ENCODE measurements around the gene C1S.
"Not testable (repeated sequence)": the region's sequence is repeated elsewhere in the genome, so short reads cannot be mapped to it uniquely, and the experiment has no call there.

C1S gene

DNA sequence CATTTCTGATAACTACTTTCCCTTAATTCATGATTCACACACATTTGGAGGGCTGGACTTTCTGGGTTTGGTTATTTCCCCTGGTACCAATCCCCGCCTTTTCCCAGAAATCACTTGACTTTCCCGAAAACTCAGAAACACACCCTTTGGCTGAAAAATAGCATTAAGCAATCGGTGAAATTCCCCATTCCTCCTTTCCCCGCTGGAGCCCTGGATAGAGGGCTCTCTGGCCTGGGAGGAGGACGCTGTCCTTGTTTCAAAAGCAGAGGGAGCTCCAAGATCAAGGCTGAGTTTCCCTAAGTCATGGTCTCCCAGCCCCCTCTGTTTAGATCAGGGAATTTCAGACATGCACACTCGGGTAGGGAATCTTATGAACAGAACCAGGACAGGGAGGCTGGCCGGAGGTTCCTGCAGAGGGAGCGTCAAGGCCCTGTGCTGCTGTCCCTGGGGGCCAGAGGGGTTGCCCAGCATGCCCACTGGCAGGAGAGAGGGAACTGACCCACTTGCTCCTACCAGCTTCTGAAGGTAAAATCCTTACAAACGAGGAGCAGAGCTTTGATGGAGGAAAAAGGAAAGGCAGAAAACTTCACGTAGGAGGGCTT lies at the start of gene C1S:
Gene C1S (plus strand): TSS at position 366 of the 602 bp plus-strand sequence. CDS start 1,195 bp downstream, outside the sequence.
- peak; percentile 96 for DNase-seq (ENCODE audit: low spot score)

DNA sequence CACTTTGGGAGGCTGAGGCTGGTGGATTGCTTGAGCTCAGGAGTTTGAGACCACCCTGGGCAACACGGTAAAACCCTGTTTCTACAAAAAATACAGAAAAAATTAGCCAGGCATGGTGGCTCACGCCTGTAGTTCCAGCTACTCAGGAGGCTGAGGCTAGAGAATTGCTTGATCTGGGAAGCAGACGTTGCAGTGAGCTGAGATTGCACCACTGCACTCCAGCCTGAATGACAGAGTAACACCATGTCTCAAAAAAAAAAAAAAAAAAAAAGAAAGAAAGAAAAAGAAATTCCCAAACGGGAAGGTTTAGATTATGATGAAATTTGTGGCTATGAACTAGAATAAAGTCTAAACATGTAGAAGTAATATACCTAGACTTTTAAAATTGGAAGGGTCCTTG lies 49.1 kb upstream of the C1S start:
- not testable (repeated sequence) for DNase-seq (ENCODE audit: low spot score)

- no peak for DNase-seq (ENCODE audit: low spot score)
These were observed 48.4 kb upstream of the C1S start for GRCh38 chr12:7012024-7012607.

DNA sequence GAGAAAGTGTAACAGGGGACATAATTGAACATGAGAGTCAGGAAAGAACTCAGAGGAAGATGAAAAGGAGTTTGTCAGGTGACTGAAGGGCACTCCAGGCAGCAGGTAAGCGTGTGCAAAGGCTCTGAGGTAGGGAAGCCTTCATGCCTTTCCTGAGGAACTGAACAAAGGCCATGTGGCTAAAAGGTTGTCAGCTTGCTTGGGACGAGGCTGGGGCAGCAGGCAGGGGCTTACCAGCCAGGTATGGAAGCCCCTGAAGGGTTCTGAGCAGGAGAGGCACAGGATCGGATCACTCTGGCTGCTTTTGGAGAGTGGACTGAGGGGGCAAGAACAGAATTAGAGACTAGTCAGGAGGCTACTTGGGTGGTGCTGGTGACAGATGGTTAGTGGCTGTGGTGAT lies 47.4 kb upstream of the C1S start:
- no peak for DNase-seq (ENCODE audit: low spot score)

- no peak for DNase-seq (ENCODE audit: low spot score)
These were observed 44.8 kb upstream of the C1S start for GRCh38 chr12:7015555-7016370.

- DNase-seq (ENCODE audit: low spot score) = no peak
These were observed 43.5 kb upstream of the C1S start for GRCh38 chr12:7016958-7017571.

DNA sequence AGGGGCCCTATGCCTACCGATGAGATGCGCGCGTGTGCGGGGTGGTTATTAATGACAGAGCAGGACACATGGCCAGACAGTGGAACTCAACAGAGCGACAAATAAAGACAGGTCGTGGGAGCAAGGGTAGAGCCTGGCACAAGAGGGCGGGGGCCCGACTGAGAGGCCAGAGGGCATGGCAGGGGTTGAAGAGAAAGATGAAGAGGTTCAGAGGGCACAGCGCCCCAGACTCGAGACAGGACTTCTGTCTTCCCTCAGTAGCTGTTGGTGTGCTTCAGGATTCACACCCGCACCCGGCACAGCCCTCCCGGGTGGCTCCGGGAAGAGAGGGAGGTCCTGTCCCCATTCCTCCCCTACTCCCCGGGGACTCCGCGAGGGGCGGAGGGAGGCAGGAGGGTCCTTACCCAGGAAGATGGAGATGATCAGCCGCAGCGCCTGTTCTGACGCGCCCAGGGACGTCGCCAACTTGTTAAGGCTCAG lies 42.6 kb upstream of the C1S start:
- no peak for DNase-seq (ENCODE audit: low spot score)

DNA sequence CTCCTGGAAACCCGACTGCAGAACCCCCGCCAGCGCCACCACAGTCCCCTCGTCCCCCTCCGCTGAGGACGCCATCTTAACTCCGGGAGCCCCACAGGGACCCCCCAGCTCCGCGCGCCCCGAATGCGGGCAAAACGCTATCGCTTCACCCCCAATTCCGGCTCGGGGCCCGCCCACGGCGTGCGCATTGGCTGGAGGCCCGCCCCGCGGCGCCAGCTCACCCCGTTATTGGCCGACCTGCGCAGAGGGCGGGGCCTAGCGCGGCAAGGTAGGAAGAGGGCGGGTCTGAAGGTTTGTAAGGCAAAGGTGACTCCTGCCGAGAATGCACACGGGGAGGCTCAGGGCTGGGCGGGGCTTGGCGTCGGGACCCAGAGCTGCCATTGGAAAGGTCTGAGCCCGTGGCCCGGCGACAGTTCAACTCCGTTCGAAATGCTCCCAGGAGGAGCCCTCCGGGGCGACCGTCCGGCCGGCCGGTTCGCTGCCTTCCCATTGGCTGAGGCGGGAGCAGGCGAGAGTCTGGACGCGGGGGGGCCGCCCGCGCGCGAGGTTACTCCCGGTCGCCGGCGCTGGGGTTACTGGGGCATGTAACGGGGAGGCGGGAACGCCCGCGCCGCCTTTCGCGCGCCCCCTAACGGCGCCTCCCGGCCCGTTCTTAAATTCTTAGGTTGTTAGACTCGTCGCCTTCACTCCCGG lies 42.0 kb upstream of the C1S start, which contains the start of gene LPCAT3:
Gene LPCAT3 (minus strand): TSS at position 127 of the 693 bp plus-strand sequence. CDS start 52 bp downstream, at position 75.
- peak; percentile 99 for DNase-seq (ENCODE audit: low spot score)

DNA sequence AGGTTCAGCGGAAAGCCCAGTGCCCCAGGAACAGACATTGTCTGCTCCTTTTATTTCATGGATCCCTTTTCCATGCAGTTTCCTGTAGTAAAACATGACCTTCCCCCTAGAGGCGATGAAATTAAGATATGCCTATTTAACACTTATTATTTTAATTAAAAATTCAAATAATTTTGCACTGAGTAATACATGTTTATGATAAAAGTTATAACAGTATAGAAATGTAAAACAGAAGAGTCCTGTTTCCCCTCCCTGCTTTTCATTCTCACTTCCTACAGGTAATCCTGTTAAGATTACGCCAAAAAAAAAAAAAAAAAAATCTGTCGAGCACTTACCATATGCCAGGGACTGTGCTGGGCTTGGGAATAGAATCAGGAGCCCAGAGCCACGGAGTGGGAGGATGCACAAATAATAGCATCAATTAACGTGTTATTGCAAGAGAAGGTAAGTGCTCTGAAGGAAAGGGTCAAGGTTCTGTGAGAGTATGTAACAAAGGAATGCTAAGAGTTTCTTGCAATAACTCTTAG lies 41.4 kb upstream of the C1S start:
- DNase-seq (ENCODE audit: low spot score) = no peak

- DNase-seq (ENCODE audit: low spot score) = peak; percentile 31
These were observed 38.6 kb upstream of the C1S start for GRCh38 chr12:7021956-7022355.

DNA sequence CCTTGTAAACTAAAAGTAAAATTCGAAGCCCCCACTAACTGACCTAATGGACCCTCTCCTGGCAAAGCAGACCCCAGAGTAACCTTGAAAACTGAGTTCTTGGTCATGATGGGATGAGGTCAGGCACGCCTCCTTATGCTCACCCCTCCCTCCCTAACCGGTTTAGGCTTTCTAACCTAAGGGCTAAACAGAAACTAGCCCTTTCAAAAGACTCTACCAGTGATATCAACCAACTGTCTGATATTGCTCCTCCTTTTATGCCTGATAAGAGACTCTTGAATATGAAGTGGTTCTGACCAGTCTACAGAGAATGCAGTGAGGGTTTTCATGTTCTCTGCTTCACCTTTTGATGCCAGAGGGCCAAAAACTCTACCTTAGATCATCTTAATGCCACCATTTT lies 37.4 kb upstream of the C1S start:
- DNase-seq (ENCODE audit: low spot score) = no peak

- DNase-seq (ENCODE audit: low spot score) = no peak
These were observed 33.7 kb upstream of the C1S start for GRCh38 chr12:7026854-7027253.

DNA sequence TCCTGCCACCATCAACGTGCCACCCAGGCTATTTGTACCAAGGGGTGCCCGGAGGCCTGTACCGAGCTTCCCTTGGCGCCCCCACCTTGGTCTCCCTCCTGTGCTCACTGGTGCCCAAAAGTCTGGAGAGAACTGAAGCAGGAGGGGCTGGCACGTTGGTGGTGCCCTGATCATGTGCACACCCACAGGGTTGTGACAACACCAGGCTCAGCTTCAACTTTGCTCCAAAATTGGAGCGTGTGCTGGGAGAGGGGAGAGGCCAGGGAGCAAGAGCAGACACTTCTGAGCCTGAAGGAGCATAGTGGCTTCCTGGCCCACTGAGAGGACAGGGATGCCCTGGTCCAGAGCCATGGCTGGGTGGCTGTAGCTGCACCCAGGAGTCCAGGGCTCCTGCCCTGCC lies 29.2 kb upstream of the C1S start:
- no peak for DNase-seq (ENCODE audit: low spot score)

DNA sequence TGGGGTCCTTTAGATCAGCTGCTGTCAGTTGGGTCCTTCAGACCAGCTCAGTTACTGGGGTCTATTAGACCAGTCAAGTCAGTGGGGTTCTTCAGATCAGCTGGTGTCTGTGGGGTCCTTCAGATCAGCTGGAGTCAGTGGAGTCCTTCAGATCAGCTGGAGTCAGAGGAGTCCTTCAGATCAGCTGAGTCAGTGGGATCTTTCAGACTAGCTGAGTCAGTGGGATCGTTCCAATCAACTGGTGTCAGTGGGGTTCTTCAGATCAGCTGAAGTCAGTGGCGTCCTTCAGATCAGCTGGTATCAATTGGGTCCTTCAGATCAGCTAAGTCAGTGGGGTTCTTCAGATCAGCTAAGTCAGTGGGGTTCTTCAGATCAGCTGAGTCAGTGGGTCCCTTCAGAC lies 27.5 kb upstream of the C1S start:
- no peak for DNase-seq (ENCODE audit: low spot score)

- DNase-seq (ENCODE audit: low spot score) = no peak
These were observed 26.1 kb upstream of the C1S start for GRCh38 chr12:7034464-7034863.

- no peak for DNase-seq (ENCODE audit: low spot score)
These were observed 25.1 kb upstream of the C1S start for GRCh38 chr12:7035463-7035862.

- not testable (repeated sequence) for DNase-seq (ENCODE audit: low spot score)
These were observed 23.1 kb upstream of the C1S start for GRCh38 chr12:7037411-7037810.

GRCh38 chr12:7038591-7038990 lies 21.9 kb upstream of the C1S start:
- no peak for DNase-seq (ENCODE audit: low spot score)

- DNase-seq (ENCODE audit: low spot score) = no peak
These were observed 21.1 kb upstream of the C1S start for GRCh38 chr12:7039403-7039802.

DNA sequence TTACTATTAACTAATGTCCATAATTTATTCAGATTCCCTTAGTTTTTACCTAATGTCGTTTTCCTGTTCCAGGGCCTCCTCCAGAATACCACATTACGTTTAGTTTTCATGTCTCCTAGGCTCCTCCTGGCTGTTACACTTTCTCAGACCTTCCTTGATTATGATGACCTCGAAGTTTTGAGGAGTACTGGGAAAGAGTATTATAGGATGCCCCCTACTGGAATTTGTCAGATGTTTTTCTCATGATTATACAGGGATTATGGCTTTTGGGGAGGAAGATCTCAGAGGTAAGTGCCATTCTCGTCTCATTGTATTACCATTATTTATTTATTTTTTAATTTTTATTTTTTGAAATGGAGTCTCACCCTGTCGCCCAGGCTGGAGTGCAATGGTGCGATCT lies 17.7 kb upstream of the C1S start:
- DNase-seq (ENCODE audit: low spot score) = peak; percentile 59

- no peak for DNase-seq (ENCODE audit: low spot score)
These were observed 14.6 kb upstream of the C1S start for GRCh38 chr12:7045913-7046312.
